Testis (tissue), 2 donors: Measurements from ENCODE around the gene LZTFL1.

Source experiments
- CTCF ChIP-seq, 3 experiments: fragments of 450-650 bp in 2 of 3; fragments of 200-600 bp in 1 of 3; sonication (generic) in 1 of 3; IDR thresholded peaks; one replicate each; pipeline ENCODE4 v1.5.1; 2016 to 2019; ENCODE audit warnings: antibody characterized with exemption in 3 of 3, mild to moderate bottlenecking in 2 of 3, moderate library complexity in 1 of 3
- POLR2A ChIP-seq: fragments of 450-650 bp; IDR thresholded peaks from one replicate; pipeline ENCODE4 v1.6.1; 2017; ENCODE audit warnings: antibody characterized with exemption, mild to moderate bottlenecking, moderate library complexity

- TF ChIP-seq POLR2A (no peak), CTCF (IDR thresholded peaks at IDR 0.05) (no peak)
Measured at GRCh38 chr3:45816544-45816943, 25.4 kb downstream of the LZTFL1 start.
